ENCODE results near the gene EMC8. TPM values are rescaled to one million over a fixed set of nuclear protein-coding genes. Genes with fewer than 3 reads are reported as not detected.

Gene EMC8
- total RNA-seq, 3 donors from 2014 or later, result 18.1 to 30.8 (median 30.7) TPM

- Histone ChIP-seq H3K36me3 (no peaks in the 10 kb centered on the region), H3K27me3 (no peaks in the 10 kb centered on the region), H3K4me3 (peak overlapping the region; percentile 96 to 100 (median 99)), H3K4me1 (peaks cover 0 to 3% of the 10 kb centered on the region in 2 donors), H3K27ac (peak overlapping the region; percentile 83 to 85), H3K9me3 (no peaks in the 10 kb centered on the region)
- intact Hi-C loops (cut with DNase I; ENCODE audit: low total_unique reads), result no loop called here
- no peak for TF ChIP-seq CTCF (IDR thresholded peaks at IDR 0.05)
- no peak for TF ChIP-seq POLR2AphosphoS5 (IDR thresholded peaks at IDR 0.05)
- TF ChIP-seq POLR2A (IDR thresholded peaks at IDR 0.05), result no peak
- no peak for DNase-seq (ENCODE audit: low spot score in 2 of 2)
These were observed 951 bp upstream of the EMC8 start for GRCh38 chr16:85800321-85800669.

DNA sequence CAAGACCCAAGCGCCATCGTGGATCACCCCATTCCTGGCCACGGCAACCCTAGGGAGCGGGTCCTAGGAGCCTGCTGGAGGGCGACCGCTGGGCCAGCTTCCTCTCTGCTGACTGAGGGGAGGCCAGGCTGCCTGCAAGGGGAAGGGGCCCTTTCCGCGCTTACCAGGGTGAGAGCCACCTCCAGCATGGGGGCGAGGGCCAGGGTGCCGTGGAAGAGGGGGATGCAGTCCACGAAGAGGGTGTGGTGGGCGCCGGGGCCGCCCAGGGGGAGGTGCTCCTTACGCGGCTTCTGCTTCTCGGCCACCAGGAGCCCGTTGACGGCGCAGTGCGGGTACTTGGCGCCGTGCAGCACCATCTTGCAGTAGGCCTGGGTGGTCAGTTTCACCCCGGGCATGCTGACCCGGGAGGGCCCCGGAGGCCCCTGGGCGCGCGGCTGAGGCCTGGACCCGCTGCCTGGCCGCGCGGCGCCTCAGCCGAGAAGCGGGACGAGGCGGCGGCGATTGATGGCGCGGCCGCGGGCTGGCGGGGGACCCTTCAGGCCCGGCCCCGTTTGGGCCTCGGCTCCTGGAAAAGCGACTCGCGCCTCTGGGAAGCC lies 345 bp downstream of the EMC8 start:
- intact Hi-C loops (cut with DNase I; ENCODE audit: low total_unique reads), result no loop called here
- Histone ChIP-seq H3K36me3 (no peaks in the 10 kb centered on the region), H3K4me1 (peaks cover 0 to 3% of the 10 kb centered on the region in 2 donors), H3K9me3 (no peaks in the 10 kb centered on the region), H3K27me3 (no peaks in the 10 kb centered on the region), H3K4me3 (peak overlapping the region; percentile 96 to 100 (median 99)), H3K27ac (peak overlapping the region; percentile 83 to 85)
- DNase-seq (ENCODE audit: low spot score in 2 of 2), result no peak
- no peak for TF ChIP-seq POLR2AphosphoS5 (IDR thresholded peaks at IDR 0.05)
- no peak for TF ChIP-seq CTCF (IDR thresholded peaks at IDR 0.05)

DNA sequence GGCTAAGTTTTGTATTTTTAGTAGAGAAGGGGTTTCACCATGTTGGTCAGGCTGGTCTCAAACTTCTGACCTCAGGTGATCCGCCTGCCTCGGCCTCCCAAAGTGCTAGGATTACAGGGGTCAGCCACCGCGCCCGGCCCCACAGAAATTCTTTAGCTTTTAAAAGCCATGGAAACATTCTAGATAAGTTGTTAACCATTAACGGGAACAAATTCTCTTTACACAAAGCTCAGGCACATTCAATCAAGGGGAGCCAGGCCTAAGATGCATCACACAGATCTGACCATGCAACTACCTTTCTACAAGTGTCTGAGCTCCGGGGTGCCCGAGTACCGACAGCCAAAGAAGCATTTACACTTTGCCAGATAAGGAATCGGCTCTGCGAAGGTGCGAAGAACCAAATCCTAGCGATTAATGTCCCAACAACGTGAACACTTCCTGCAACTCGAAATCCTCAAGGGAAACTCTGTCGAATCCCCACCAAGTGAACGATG lies 1.0 kb downstream of the EMC8 start:
- Histone ChIP-seq H3K27ac (peak overlapping the region in 1 of 2 donors; percentile 85), H3K9me3 (no peaks in the 10 kb centered on the region), H3K4me3 (peak overlapping the region; percentile 96 to 100 (median 99)), H3K27me3 (no peaks in the 10 kb centered on the region), H3K36me3 (no peaks in the 10 kb centered on the region), H3K4me1 (peaks cover 0 to 3% of the 10 kb centered on the region in 2 donors)
- no peak for TF ChIP-seq CTCF (IDR thresholded peaks at IDR 0.05)
- TF ChIP-seq POLR2AphosphoS5 (IDR thresholded peaks at IDR 0.05), result no peak
- no peak for TF ChIP-seq POLR2A (IDR thresholded peaks at IDR 0.05)
- intact Hi-C loops (cut with DNase I; ENCODE audit: low total_unique reads), result no loop called here
- no peak for DNase-seq (ENCODE audit: low spot score in 2 of 2)

DNA sequence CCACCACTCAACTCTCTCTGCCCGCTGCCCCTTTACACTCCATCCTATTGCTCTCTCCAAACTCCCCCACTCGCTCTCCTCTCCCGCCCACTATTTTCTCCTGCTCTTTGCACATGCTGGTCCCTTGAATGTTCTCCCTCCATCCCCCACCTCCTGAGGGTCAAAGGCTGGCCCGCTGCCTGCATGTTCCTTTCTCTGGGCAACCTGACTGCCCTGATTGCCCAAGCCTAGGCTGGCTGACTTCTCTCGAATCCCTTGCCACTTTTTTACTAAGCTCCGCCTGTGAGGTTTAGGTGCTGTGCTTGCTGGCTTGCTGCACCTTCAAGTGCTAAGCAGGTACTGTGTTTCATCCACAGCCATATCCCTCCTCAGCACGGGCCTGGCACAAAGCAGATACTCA lies 2.7 kb downstream of the EMC8 start:
- Histone ChIP-seq H3K27me3 (no peaks in the 10 kb centered on the region), H3K27ac (no peak overlapping the region), H3K4me1 (peaks cover 0 to 3% of the 10 kb centered on the region in 2 donors), H3K36me3 (no peaks in the 10 kb centered on the region), H3K9me3 (no peaks in the 10 kb centered on the region), H3K4me3 (no peak overlapping the region)
- DNase-seq (ENCODE audit: low spot score in 2 of 2), result no peak
- intact Hi-C loops (cut with DNase I; ENCODE audit: low total_unique reads), result no loop called here
- TF ChIP-seq POLR2A (IDR thresholded peaks at IDR 0.05) (no peak), POLR2AphosphoS5 (IDR thresholded peaks at IDR 0.05) (no peak), CTCF (IDR thresholded peaks at IDR 0.05) (no peak)

GRCh38 chr16:85796152-85796551 lies 3.2 kb downstream of the EMC8 start:
- Histone ChIP-seq H3K4me1 (peaks cover 0 to 3% of the 10 kb centered on the region in 2 donors), H3K36me3 (no peaks in the 10 kb centered on the region), H3K27ac (no peak overlapping the region), H3K9me3 (no peaks in the 10 kb centered on the region), H3K27me3 (no peaks in the 10 kb centered on the region), H3K4me3 (no peak overlapping the region)
- intact Hi-C loops (cut with DNase I; ENCODE audit: low total_unique reads), result no loop called here
- no peak for DNase-seq (ENCODE audit: low spot score in 2 of 2)
- TF ChIP-seq POLR2A (IDR thresholded peaks at IDR 0.05) (no peak), CTCF (IDR thresholded peaks at IDR 0.05) (no peak), POLR2AphosphoS5 (IDR thresholded peaks at IDR 0.05) (no peak)

Data from breast epithelium (tissue), 4 donors.